ENCODE data around the gene NPY4R. TPM values are rescaled to one million over a fixed set of nuclear protein-coding genes. Genes with fewer than 3 reads are reported as not detected.
"Not testable (repeated sequence)": the region's sequence is repeated elsewhere in the genome, so short reads cannot be mapped to it uniquely, and the experiment has no call there.

The NPY4R gene
- total and polyA plus RNA-seq, 3 experiments from 2014 or later: not detected

- H3K27ac Mint-ChIP-seq; H3K4me1 ChIP-seq (ENCODE audit: insufficient read depth, low read length); H3K36me3 ChIP-seq (ENCODE audit: insufficient read depth, low read length); H3K9me3 Mint-ChIP-seq; CTCF ChIA-PET; POLR2A ChIA-PET; H3K27ac ChIP-seq (ENCODE audit: low read depth, low read length); H3K4me3 Mint-ChIP-seq; H3K4me1 Mint-ChIP-seq; H3K36me3 Mint-ChIP-seq; H3K27me3 Mint-ChIP-seq; H3K27me3 ChIP-seq (ENCODE audit: insufficient read depth, low read length, poor library complexity, severe bottlenecking); H3K4me3 ChIP-seq (ENCODE audit: low read length); DNase-seq; H3K9me3 ChIP-seq (ENCODE audit: low read length): not testable (repeated sequence)
These were observed 4.4 kb upstream of the NPY4R start for GRCh38 chr10:46470134-46470533.

- DNase-seq; H3K27ac Mint-ChIP-seq; POLR2A ChIA-PET; H3K27me3 ChIP-seq (ENCODE audit: insufficient read depth, low read length, poor library complexity, severe bottlenecking); H3K27ac ChIP-seq (ENCODE audit: low read depth, low read length); H3K36me3 ChIP-seq (ENCODE audit: insufficient read depth, low read length); H3K36me3 Mint-ChIP-seq; CTCF ChIA-PET; H3K9me3 Mint-ChIP-seq; H3K4me1 ChIP-seq (ENCODE audit: insufficient read depth, low read length); H3K4me3 Mint-ChIP-seq; H3K9me3 ChIP-seq (ENCODE audit: low read length); H3K27me3 Mint-ChIP-seq; H3K4me1 Mint-ChIP-seq; H3K4me3 ChIP-seq (ENCODE audit: low read length): not testable (repeated sequence)
These were observed 2.5 kb upstream of the NPY4R start for GRCh38 chr10:46468119-46468809.

- CTCF ChIA-PET: not testable (repeated sequence)
These were observed 2.1 kb downstream of the NPY4R start for GRCh38 chr10:46463608-46464007.

GRCh38 chr10:46462276-46462675, 3.5 kb downstream of the NPY4R start:
- H3K4me3 Mint-ChIP-seq; CTCF ChIA-PET; H3K4me1 Mint-ChIP-seq; H3K27ac Mint-ChIP-seq; H3K9me3 ChIP-seq (ENCODE audit: low read length); H3K4me3 ChIP-seq (ENCODE audit: low read length); H3K9me3 Mint-ChIP-seq; H3K4me1 ChIP-seq (ENCODE audit: insufficient read depth, low read length); DNase-seq; H3K27me3 ChIP-seq (ENCODE audit: insufficient read depth, low read length, poor library complexity, severe bottlenecking); POLR2A ChIA-PET; H3K36me3 Mint-ChIP-seq; H3K36me3 ChIP-seq (ENCODE audit: insufficient read depth, low read length); H3K27ac ChIP-seq (ENCODE audit: low read depth, low read length); H3K27me3 Mint-ChIP-seq: not testable (repeated sequence)

More at GRCh38 chr10:46463608-46464007, 2.1 kb downstream of the NPY4R start:
- H3K27me3 Mint-ChIP-seq; H3K27ac ChIP-seq (ENCODE audit: low read depth, low read length); H3K4me3 ChIP-seq (ENCODE audit: low read length); H3K4me3 Mint-ChIP-seq; H3K9me3 ChIP-seq (ENCODE audit: low read length); H3K36me3 ChIP-seq (ENCODE audit: insufficient read depth, low read length); H3K27me3 ChIP-seq (ENCODE audit: insufficient read depth, low read length, poor library complexity, severe bottlenecking); H3K9me3 Mint-ChIP-seq; H3K4me1 ChIP-seq (ENCODE audit: insufficient read depth, low read length); POLR2A ChIA-PET; H3K4me1 Mint-ChIP-seq; DNase-seq; H3K36me3 Mint-ChIP-seq; H3K27ac Mint-ChIP-seq: not testable (repeated sequence)

- not testable (repeated sequence) for H3K27ac Mint-ChIP-seq, H3K9me3 Mint-ChIP-seq
These were observed 6.2 kb downstream of the NPY4R start for GRCh38 chr10:46459579-46459978.

GRCh38 chr10:46457071-46457470, 8.7 kb downstream of the NPY4R start:
- H3K27ac ChIP-seq (ENCODE audit: low read depth, low read length); H3K4me1 ChIP-seq (ENCODE audit: insufficient read depth, low read length); H3K36me3 ChIP-seq (ENCODE audit: insufficient read depth, low read length); H3K9me3 ChIP-seq (ENCODE audit: low read length); POLR2A ChIA-PET; CTCF ChIA-PET; H3K27ac Mint-ChIP-seq; H3K36me3 Mint-ChIP-seq; H3K4me1 Mint-ChIP-seq; H3K9me3 Mint-ChIP-seq; H3K4me3 Mint-ChIP-seq; H3K27me3 Mint-ChIP-seq; DNase-seq; H3K4me3 ChIP-seq (ENCODE audit: low read length); H3K27me3 ChIP-seq (ENCODE audit: insufficient read depth, low read length, poor library complexity, severe bottlenecking): not testable (repeated sequence)

More at GRCh38 chr10:46459579-46459978, 6.2 kb downstream of the NPY4R start:
- DNase-seq; H3K27me3 ChIP-seq (ENCODE audit: insufficient read depth, low read length, poor library complexity, severe bottlenecking); H3K27ac ChIP-seq (ENCODE audit: low read depth, low read length); POLR2A ChIA-PET; H3K36me3 ChIP-seq (ENCODE audit: insufficient read depth, low read length); H3K4me3 ChIP-seq (ENCODE audit: low read length); H3K27me3 Mint-ChIP-seq; H3K9me3 ChIP-seq (ENCODE audit: low read length); CTCF ChIA-PET; H3K4me1 ChIP-seq (ENCODE audit: insufficient read depth, low read length); H3K36me3 Mint-ChIP-seq; H3K4me1 Mint-ChIP-seq; H3K4me3 Mint-ChIP-seq: not testable (repeated sequence)

- H3K27ac Mint-ChIP-seq; H3K9me3 Mint-ChIP-seq; H3K4me3 ChIP-seq (ENCODE audit: low read length); H3K4me3 Mint-ChIP-seq; H3K27ac ChIP-seq (ENCODE audit: low read depth, low read length); CTCF ChIA-PET; DNase-seq; H3K9me3 ChIP-seq (ENCODE audit: low read length); H3K4me1 Mint-ChIP-seq; H3K27me3 Mint-ChIP-seq; H3K36me3 Mint-ChIP-seq; H3K36me3 ChIP-seq (ENCODE audit: insufficient read depth, low read length); H3K4me1 ChIP-seq (ENCODE audit: insufficient read depth, low read length); POLR2A ChIA-PET; H3K27me3 ChIP-seq (ENCODE audit: insufficient read depth, low read length, poor library complexity, severe bottlenecking): not testable (repeated sequence)
These were observed 9.8 kb downstream of the NPY4R start for GRCh38 chr10:46455992-46456391.

GRCh38 chr10:46451365-46451764, 14.4 kb downstream of the NPY4R start:
- H3K4me1 ChIP-seq (ENCODE audit: insufficient read depth, low read length); H3K9me3 ChIP-seq (ENCODE audit: low read length); H3K4me1 Mint-ChIP-seq; CTCF ChIA-PET; DNase-seq; POLR2A ChIA-PET; H3K4me3 Mint-ChIP-seq; H3K27ac Mint-ChIP-seq; H3K27me3 Mint-ChIP-seq; H3K36me3 ChIP-seq (ENCODE audit: insufficient read depth, low read length); H3K27ac ChIP-seq (ENCODE audit: low read depth, low read length); H3K27me3 ChIP-seq (ENCODE audit: insufficient read depth, low read length, poor library complexity, severe bottlenecking); H3K4me3 ChIP-seq (ENCODE audit: low read length); H3K9me3 Mint-ChIP-seq; H3K36me3 Mint-ChIP-seq: not testable (repeated sequence)

DNA sequence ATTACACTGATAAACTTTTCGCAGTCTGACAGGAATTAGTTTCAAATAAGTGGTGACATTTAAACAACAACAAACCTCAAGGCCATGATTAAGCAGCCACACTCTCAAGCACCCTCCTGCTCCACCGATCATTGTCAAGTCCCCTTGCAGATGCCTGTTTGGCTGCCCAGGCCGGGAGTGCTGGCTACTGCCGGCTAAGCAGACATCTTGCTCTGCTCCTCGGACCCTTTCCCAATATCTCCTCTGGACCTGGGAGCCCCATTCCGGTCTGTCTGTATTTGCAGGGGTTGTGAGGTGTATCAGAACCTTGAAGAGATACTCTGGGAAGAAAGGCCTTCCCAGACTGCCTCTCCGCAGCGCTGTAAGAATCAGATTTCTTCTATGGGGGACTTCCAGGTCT, 14.9 kb downstream of the NPY4R start:
- H3K9me3 ChIP-seq (ENCODE audit: low read length); H3K4me1 Mint-ChIP-seq; H3K27me3 Mint-ChIP-seq; H3K9me3 Mint-ChIP-seq; H3K36me3 Mint-ChIP-seq; DNase-seq; CTCF ChIA-PET; H3K4me1 ChIP-seq (ENCODE audit: insufficient read depth, low read length); H3K4me3 Mint-ChIP-seq; POLR2A ChIA-PET; H3K27me3 ChIP-seq (ENCODE audit: insufficient read depth, low read length, poor library complexity, severe bottlenecking); H3K36me3 ChIP-seq (ENCODE audit: insufficient read depth, low read length); H3K27ac Mint-ChIP-seq; H3K27ac ChIP-seq (ENCODE audit: low read depth, low read length); H3K4me3 ChIP-seq (ENCODE audit: low read length): not testable (repeated sequence)
